ENCODE results near the gene SMARCD1.
"Not testable (repeated sequence)": the region's sequence is repeated elsewhere in the genome, so short reads cannot be mapped to it uniquely, and the experiment has no call there.

The SMARCD1 gene

GRCh38 chr12:50081096-50081808 is 3.9 kb upstream of the SMARCD1 start:
- DNase-seq = no peak

GRCh38 chr12:50082644-50083043 is 2.5 kb upstream of the SMARCD1 start:
- DNase-seq = no peak

- DNase-seq = no peak
Measured at GRCh38 chr12:50083301-50083700, 1.8 kb upstream of the SMARCD1 start.

- not testable (repeated sequence) for DNase-seq
Measured at GRCh38 chr12:50084409-50084774, 750 bp upstream of the SMARCD1 start.

- no peak for DNase-seq
Measured at GRCh38 chr12:50085615-50086072, 502 bp downstream of the SMARCD1 start.

GRCh38 chr12:50086148-50086547 is 1.0 kb downstream of the SMARCD1 start:
- no peak for DNase-seq

GRCh38 chr12:50087151-50087550 is 2.0 kb downstream of the SMARCD1 start:
- DNase-seq = no peak

- DNase-seq = no peak
Measured at GRCh38 chr12:50087995-50088394, 2.9 kb downstream of the SMARCD1 start.

GRCh38 chr12:50088577-50089335 is 3.6 kb downstream of the SMARCD1 start:
- DNase-seq = no peak

GRCh38 chr12:50089730-50090129 is 4.6 kb downstream of the SMARCD1 start:
- DNase-seq = no peak

GRCh38 chr12:50090391-50090790 is 5.2 kb downstream of the SMARCD1 start:
- DNase-seq = no peak

- no peak for DNase-seq
Measured at GRCh38 chr12:50097952-50098351, 12.8 kb downstream of the SMARCD1 start.

- no peak for DNase-seq
Measured at GRCh38 chr12:50099302-50100008, 14.3 kb downstream of the SMARCD1 start.

- DNase-seq = no peak
Measured at GRCh38 chr12:50100561-50100960, 15.4 kb downstream of the SMARCD1 start.

- DNase-seq = no peak
Measured at GRCh38 chr12:50101663-50102062, 16.5 kb downstream of the SMARCD1 start.

- DNase-seq = no peak
Measured at GRCh38 chr12:50102131-50102531, 17.0 kb downstream of the SMARCD1 start.

GRCh38 chr12:50102646-50103309 is 17.6 kb downstream of the SMARCD1 start:
- DNase-seq = no peak

- no peak for DNase-seq
Measured at GRCh38 chr12:50103351-50103750, 18.2 kb downstream of the SMARCD1 start.

GRCh38 chr12:50103767-50104321 is 18.7 kb downstream of the SMARCD1 start, which contains the start of gene GPD1:
GPD1 (plus strand) TSS chr12:50104008; CDS start chr12:50104051, 43 bp downstream.
- DNase-seq = no peak

GRCh38 chr12:50104417-50105366 is 19.6 kb downstream of the SMARCD1 start:
- no peak for DNase-seq

- no peak for DNase-seq
Measured at GRCh38 chr12:50105913-50106450, 20.8 kb downstream of the SMARCD1 start.
